Astrocyte (in vitro differentiated cells and primary cell): Measurements from ENCODE around the gene FHIT.
"Not testable (repeated sequence)": the region's sequence is repeated elsewhere in the genome, so short reads cannot be mapped to it uniquely, and the experiment has no call there.

ENCODE experiments used
- CTCF ChIP-seq: IDR thresholded peaks from 2 replicates; pipeline ENCODE4 v1.5.1; 2011; ENCODE audit warnings: low read depth, mild to moderate bottlenecking, inconsistent platforms, low read length, moderate library complexity; ENCODE audit not compliant: insufficient read depth
- EZH2 ChIP-seq: IDR thresholded peaks from 2 replicates; pipeline ENCODE4 v1.6.1; 2012; ENCODE audit warnings: mild to moderate bottlenecking, low read length, inconsistent platforms; ENCODE audit not compliant: insufficient read depth

- not testable (repeated sequence) for TF ChIP-seq CTCF, EZH2
Observed at GRCh38 chr3:60539394-60539793, 711.9 kb downstream of the FHIT start.
